SK-N-SH (cell line): ENCODE results near the gene NEUROG1. TPM values are rescaled to one million over a fixed set of nuclear protein-coding genes. Genes with fewer than 3 reads are reported as not detected.

ENCODE experiments used
- CTCF ChIA-PET: fragments of 300-600, 350-600 bp; formaldehyde crosslinking; extraction: SDS; loops from one replicate; lab custom pipeline; 2021; lab: Yijun Ruan, JAX
- POLR2A ChIA-PET: fragments of 350-600 bp; sonication (Branson Sonifier 250); formaldehyde crosslinking; extraction: SDS; loops from one replicate; lab custom pipeline; 2020; ENCODE audit warnings: antibody characterized with exemption, inconsistent platforms; lab: Yijun Ruan, JAX
- DNase-seq: peaks from one replicate; pipeline ENCODE4 v3.0.0; 2012
- H2AFZ ChIP-seq: fragments of 200-600 bp; sonication (generic); 2 replicates; pipeline ENCODE4 v1.8.1; 2016; ENCODE audit warnings: antibody characterized with exemption, mild to moderate bottlenecking, low read depth
- H3F3A ChIP-seq: fragments of 200-600 bp; sonication (generic); replicated peaks from 2 replicates; pipeline ENCODE3; 2016; ENCODE audit warnings: antibody characterized with exemption, mild to moderate bottlenecking; ENCODE audit not compliant: insufficient read depth
- H3K27ac ChIP-seq, 2 experiments: fragments of 200-500 bp in 1 of 2; fragments of 200-600 bp in 1 of 2; sonication (Bioruptor generic) in 1 of 2; sonication (generic), shearing (Covaris generic) in 1 of 2; 2 replicates each; pipeline versions ENCODE4 v1.5.1 to v1.6.1; 2014 to 2016; ENCODE audit warnings: low read depth in 2 of 2, inconsistent platforms in 1 of 2, low read length in 1 of 2, mild to moderate bottlenecking in 1 of 2, mixed read lengths in 1 of 2
- H3K27me3 ChIP-seq: fragments of 200-600 bp; sonication (generic), shearing (Covaris generic); 2 replicates; pipeline ENCODE4 v1.6.1; 2016; ENCODE audit warnings: mixed run types; ENCODE audit not compliant: insufficient read depth
- H3K36me3 ChIP-seq, 2 experiments: fragments of 200-500 bp in 1 of 2; fragments of 200-600 bp in 1 of 2; sonication (Bioruptor generic) in 1 of 2; sonication (generic) in 1 of 2; replicated peaks in 1 of 2; 2 replicates each; pipeline versions ENCODE3 to v1.5.1; 2014 to 2016; ENCODE audit warnings: low read length in 1 of 2, mild to moderate bottlenecking in 1 of 2; ENCODE audit not compliant: insufficient read depth in 2 of 2, control insufficient read depth in 1 of 2
- H3K4me1 ChIP-seq, 2 experiments: fragments of 200-500 bp in 1 of 2; fragments of 200-600 bp in 1 of 2; sonication (Bioruptor generic) in 1 of 2; sonication (generic), shearing (Covaris generic) in 1 of 2; 2 replicates each; pipeline versions ENCODE4 v1.5.1 to v1.6.1; 2014 to 2016; ENCODE audit warnings: low read depth in 1 of 2, low read length in 1 of 2, mixed run types in 1 of 2; ENCODE audit not compliant: insufficient read depth in 2 of 2, control insufficient read depth in 1 of 2
- H3K4me2 ChIP-seq: fragments of 200-600 bp; sonication (generic), shearing (Covaris generic); 2 replicates; pipeline ENCODE4 v1.6.1; 2017; ENCODE audit warnings: mixed run types
- H3K4me3 ChIP-seq, 2 experiments: fragments of 200-500 bp in 1 of 2; fragments of 200-600 bp in 1 of 2; sonication (Bioruptor generic) in 1 of 2; sonication (generic), shearing (Covaris generic) in 1 of 2; 2 replicates each; pipeline versions ENCODE4 v1.5.1 to v1.8.1; 2014 to 2016; ENCODE audit warnings: low read depth in 2 of 2, inconsistent platforms in 1 of 2, low read length in 1 of 2, mild to moderate bottlenecking in 1 of 2, mixed read lengths in 1 of 2, moderate library complexity in 1 of 2
- H3K79me2 ChIP-seq: fragments of 200-600 bp; sonication (generic); 2 replicates; pipeline ENCODE4 v1.8.1; 2017; ENCODE audit warnings: mild to moderate bottlenecking; ENCODE audit not compliant: insufficient read depth
- H3K9ac ChIP-seq: fragments of 200-600 bp; sonication (generic); 2 replicates; pipeline ENCODE4 v1.6.1; 2017; ENCODE audit warnings: mixed run types
- H3K9me2 ChIP-seq: fragments of 200-600 bp; sonication (generic); 2 replicates; pipeline ENCODE4 v1.6.1; 2017; ENCODE audit warnings: mixed run types
- H3K9me3 ChIP-seq: fragments of 200-600 bp; sonication (generic); 2 replicates; pipeline ENCODE4 v1.6.1; 2017; ENCODE audit warnings: mixed run types, mild to moderate bottlenecking, moderate library complexity
- H4K20me1 ChIP-seq: fragments of 200-600 bp; sonication (generic); 2 replicates; pipeline ENCODE4 v1.6.1; 2017; ENCODE audit warnings: mild to moderate bottlenecking, mixed run types; ENCODE audit not compliant: insufficient read depth
- CHD2 ChIP-seq: fragments of 150-350 bp; IDR thresholded peaks from 2 replicates; pipeline ENCODE4 v1.6.1; 2018; ENCODE audit warnings: low read length; ENCODE audit not compliant: partially characterized antibody
- EP300 ChIP-seq, 2 experiments: IDR thresholded peaks; 2 replicates each; pipeline versions ENCODE4 v1.4.0 to v1.6.1; 2012; ENCODE audit warnings: borderline replicate concordance in 1 of 2, low read depth in 1 of 2, low read length in 1 of 2
- FOSL2 ChIP-seq: IDR thresholded peaks from 2 replicates; pipeline ENCODE4 v1.4.0; 2012; ENCODE audit warnings: low read depth, mild to moderate bottlenecking, moderate library complexity, borderline replicate concordance
- FOXJ3 ChIP-seq: sonication (generic); formaldehyde crosslinking; IDR thresholded peaks from 2 replicates; pipeline ENCODE4 v1.5.1; 2020; ENCODE audit warnings: mild to moderate bottlenecking, missing genetic modification reagents
- FOXM1 ChIP-seq: IDR thresholded peaks from 2 replicates; pipeline ENCODE4 v1.4.0; 2012; ENCODE audit warnings: low read depth, mild to moderate bottlenecking
- GATA2 ChIP-seq: sonication (generic); formaldehyde crosslinking; IDR thresholded peaks from 2 replicates; pipeline ENCODE4 v1.5.0; 2020; ENCODE audit warnings: mild to moderate bottlenecking, missing genetic modification reagents
- MXI1 ChIP-seq: IDR thresholded peaks from 2 replicates; pipeline ENCODE4 v1.6.1; 2012; ENCODE audit warnings: mild to moderate bottlenecking, low read depth, low read length, improper control_type of control experiment
- NFIC ChIP-seq: IDR thresholded peaks from 2 replicates; pipeline ENCODE4 v1.4.0; 2012; ENCODE audit warnings: borderline replicate concordance
- NRF1 ChIP-seq: IDR thresholded peaks from 2 replicates; pipeline ENCODE4 v1.6.1; 2012; ENCODE audit warnings: low read depth, mild to moderate bottlenecking, low read length
- RAD21 ChIP-seq: IDR thresholded peaks from 2 replicates; pipeline ENCODE4 v1.6.1; 2012; ENCODE audit warnings: mild to moderate bottlenecking, low read length
- SIN3A ChIP-seq: IDR thresholded peaks from 2 replicates; pipeline ENCODE4 v1.6.1; 2012; ENCODE audit warnings: low read depth, mild to moderate bottlenecking, low read length, moderate library complexity, borderline replicate concordance
- SMC3 ChIP-seq: IDR thresholded peaks from 2 replicates; pipeline ENCODE4 v1.6.1; 2012; ENCODE audit warnings: low read depth, low read length, improper control_type of control experiment
- TAF1 ChIP-seq: IDR thresholded peaks from 2 replicates; pipeline ENCODE4 v1.6.1; 2012; ENCODE audit warnings: low read depth, mild to moderate bottlenecking, low read length, moderate library complexity, borderline replicate concordance
- TEAD4 ChIP-seq: IDR thresholded peaks from 2 replicates; pipeline ENCODE4 v1.4.0; 2012; ENCODE audit warnings: mild to moderate bottlenecking, borderline replicate concordance; ENCODE audit not compliant: insufficient read depth
- YY1 ChIP-seq: IDR thresholded peaks from 2 replicates; pipeline ENCODE4 v1.4.0; 2012; ENCODE audit warnings: low read depth, mild to moderate bottlenecking
- WGBS: methylation state at CpG from one replicate; pipeline ENCODE4 v1.1.6; 2017; ENCODE audit warnings: low lambda C conversion rate; 5-methylcytosine and 5-hydroxymethylcytosine counted together
- polyA plus RNA-seq, 3 experiments: library from polyadenylated mRNA; depleted of rRNA; stranded (reverse); fragments of >200 nt; gene quantifications; 2 replicates each; pipeline ENCODE4 v1.2.3, GENCODE V29; 2012
- TF ChIP-seq, protein P1 (sequence below): IDR thresholded peaks from 2 replicates; pipeline ENCODE4 v1.4.0; 2012; ENCODE audit warnings: low read depth, borderline replicate concordance
- TF ChIP-seq, protein P2 (sequence below): IDR thresholded peaks from 2 replicates; pipeline ENCODE4; 2012
- TF ChIP-seq, protein P3 (sequence below): fragments of 150-350 bp; IDR thresholded peaks from 2 replicates; pipeline ENCODE4 v1.6.1; 2017; ENCODE audit warnings: antibody characterized with exemption, low read length, low read depth, borderline replicate concordance

NEUROG1 gene
- polyA plus RNA-seq, 1 of the 3 experiments (the other 2 are of a cell fraction) = not detected

DNA sequence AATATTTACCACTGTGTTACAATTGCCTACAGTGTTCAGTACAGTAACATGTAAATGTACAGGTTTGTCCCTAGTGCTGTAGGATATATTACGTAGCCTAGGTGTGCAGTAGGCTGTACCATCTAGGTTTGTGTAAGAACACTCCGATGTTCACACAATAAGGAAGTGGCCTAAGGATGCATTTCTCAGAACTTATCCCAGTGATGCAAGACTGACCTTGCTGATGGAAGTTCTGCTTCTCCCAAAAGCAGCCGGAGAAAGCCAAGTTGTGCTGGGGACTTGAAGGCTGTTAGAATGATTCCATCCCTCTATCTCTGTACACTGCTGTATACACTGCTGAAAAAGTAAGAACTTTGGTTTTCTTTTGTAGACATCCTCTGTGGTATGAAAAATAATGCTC lies 21.6 kb downstream of the NEUROG1 start (continued):
- TF ChIP-seq, protein P1, sequence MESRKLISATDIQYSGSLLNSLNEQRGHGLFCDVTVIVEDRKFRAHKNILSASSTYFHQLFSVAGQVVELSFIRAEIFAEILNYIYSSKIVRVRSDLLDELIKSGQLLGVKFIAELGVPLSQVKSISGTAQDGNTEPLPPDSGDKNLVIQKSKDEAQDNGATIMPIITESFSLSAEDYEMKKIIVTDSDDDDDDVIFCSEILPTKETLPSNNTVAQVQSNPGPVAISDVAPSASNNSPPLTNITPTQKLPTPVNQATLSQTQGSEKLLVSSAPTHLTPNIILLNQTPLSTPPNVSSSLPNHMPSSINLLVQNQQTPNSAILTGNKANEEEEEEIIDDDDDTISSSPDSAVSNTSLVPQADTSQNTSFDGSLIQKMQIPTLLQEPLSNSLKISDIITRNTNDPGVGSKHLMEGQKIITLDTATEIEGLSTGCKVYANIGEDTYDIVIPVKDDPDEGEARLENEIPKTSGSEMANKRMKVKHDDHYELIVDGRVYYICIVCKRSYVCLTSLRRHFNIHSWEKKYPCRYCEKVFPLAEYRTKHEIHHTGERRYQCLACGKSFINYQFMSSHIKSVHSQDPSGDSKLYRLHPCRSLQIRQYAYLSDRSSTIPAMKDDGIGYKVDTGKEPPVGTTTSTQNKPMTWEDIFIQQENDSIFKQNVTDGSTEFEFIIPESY = no peak
- TF ChIP-seq, protein P2, sequence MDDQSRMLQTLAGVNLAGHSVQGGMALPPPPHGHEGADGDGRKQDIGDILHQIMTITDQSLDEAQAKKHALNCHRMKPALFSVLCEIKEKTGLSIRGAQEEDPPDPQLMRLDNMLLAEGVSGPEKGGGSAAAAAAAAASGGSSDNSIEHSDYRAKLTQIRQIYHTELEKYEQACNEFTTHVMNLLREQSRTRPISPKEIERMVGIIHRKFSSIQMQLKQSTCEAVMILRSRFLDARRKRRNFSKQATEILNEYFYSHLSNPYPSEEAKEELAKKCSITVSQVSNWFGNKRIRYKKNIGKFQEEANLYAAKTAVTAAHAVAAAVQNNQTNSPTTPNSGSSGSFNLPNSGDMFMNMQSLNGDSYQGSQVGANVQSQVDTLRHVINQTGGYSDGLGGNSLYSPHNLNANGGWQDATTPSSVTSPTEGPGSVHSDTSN = no peak

DNA sequence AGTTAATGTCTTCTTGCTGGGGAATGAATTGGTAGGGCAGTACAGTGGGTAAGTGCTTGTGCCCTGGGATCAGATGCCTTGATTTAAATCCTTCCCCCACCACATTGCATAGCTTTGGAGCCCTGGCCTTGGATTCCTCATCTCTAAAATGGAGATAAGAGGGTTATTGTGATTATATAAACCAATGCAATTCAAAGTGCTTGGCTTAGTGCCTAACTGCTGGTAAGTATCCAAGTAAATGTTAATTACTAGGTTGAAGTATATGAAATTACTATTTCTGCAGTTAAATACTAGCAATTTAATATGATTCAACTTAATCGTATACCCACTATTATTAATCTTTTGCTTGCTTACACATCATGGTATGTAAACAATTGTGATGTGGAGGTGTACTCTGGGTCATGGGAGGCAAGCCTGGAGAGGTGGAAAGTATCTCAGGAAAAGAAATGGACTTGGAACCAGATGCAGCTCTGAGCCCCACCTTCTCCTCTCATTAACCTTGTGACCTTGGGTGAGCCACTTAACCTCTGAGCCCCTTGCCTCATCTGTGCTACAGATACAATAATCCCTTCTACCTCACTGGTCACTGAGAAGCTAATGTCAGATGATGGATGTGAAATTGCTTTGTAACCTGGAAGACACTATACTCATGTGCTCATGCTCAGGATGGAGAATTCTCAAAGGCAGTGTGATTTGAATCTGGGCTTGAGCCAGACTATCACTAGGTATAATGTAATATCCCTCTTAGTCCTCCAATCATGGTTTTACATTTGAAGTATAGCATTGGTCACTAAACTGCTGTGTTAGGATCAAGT lies 23.8 kb downstream of the NEUROG1 start:
- Histone ChIP-seq H3K27me3 (peaks cover 27% of the 10 kb centered on the region; the same call in 1 of the 2 replicates), H3F3A (no peaks in the 10 kb centered on the region), H3K4me1 (no peaks in the 10 kb centered on the region), H3K9ac (no peak overlapping the region), H3K79me2 (no peaks in the 10 kb centered on the region), H3K9me2 (no peaks in the 10 kb centered on the region), H3K27ac (no peak overlapping the region), H3K9me3 (no peaks in the 10 kb centered on the region), H3K36me3 (no peaks in the 10 kb centered on the region), H3K4me2 (no peak overlapping the region), H3K4me3 (no peak overlapping the region), H4K20me1 (no peaks in the 10 kb centered on the region), H2AFZ (no peak overlapping the region)
- 38% methylated on average over 1 of the region's 1 CpG for WGBS
- POLR2A ChIA-PET = no interaction called here
- CTCF ChIA-PET = interaction anchor here (1.0 to 1.3 kb wide), 2 partner anchors 46 to 49 kb away, joined by 3 read pairs; no protein-coding TSS in a partner anchor
- TF ChIP-seq NRF1 (no peak), NFIC (no peak), SIN3A (no peak), EP300 (IDR thresholded peaks at IDR 0.05; ENCODE audit: borderline replicate concordance in 1 of 2, low read depth in 1 of 2, low read length in 1 of 2) (no peak), MXI1 (no peak), FOXJ3 (CRISPR knock-in tag) (no peak), GATA2 (CRISPR knock-in tag) (no peak), FOXM1 (no peak), RAD21 (no peak), TEAD4 (no peak), SMC3 (no peak), CHD2 (no peak), TAF1 (no peak), YY1 (no peak), FOSL2 (no peak)
- TF ChIP-seq, protein P1 = no peak
- TF ChIP-seq, protein P2 = no peak
- TF ChIP-seq, protein P3, sequence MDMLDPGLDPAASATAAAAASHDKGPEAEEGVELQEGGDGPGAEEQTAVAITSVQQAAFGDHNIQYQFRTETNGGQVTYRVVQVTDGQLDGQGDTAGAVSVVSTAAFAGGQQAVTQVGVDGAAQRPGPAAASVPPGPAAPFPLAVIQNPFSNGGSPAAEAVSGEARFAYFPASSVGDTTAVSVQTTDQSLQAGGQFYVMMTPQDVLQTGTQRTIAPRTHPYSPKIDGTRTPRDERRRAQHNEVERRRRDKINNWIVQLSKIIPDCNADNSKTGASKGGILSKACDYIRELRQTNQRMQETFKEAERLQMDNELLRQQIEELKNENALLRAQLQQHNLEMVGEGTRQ = no peak
- no peak for DNase-seq
